OCI-LY1 (cell line): ENCODE measurements around the gene CASP1.

Experiments used
- H2AFZ ChIP-seq: fragments of 200-600 bp; sonication (generic), shearing (Covaris generic); 2 replicates; pipeline ENCODE4 v1.6.0; 2014; ENCODE audit warnings: antibody characterized with exemption, mild to moderate bottlenecking, low read length
- H3F3A ChIP-seq: fragments of 200-600 bp; sonication (generic), shearing (Covaris generic); 2 replicates; pipeline ENCODE4 v1.6.0; 2014; ENCODE audit warnings: mild to moderate bottlenecking, antibody characterized with exemption, low read length, moderate library complexity; ENCODE audit not compliant: insufficient read depth
- H3K27ac ChIP-seq: fragments of 200-600 bp; sonication (generic); 2 replicates; pipeline ENCODE4 v1.5.1; 2014; ENCODE audit warnings: low read length, mixed run types, mild to moderate bottlenecking, low read depth; ENCODE audit not compliant: poor library complexity, severe bottlenecking
- H3K27me3 ChIP-seq: fragments of 200-600 bp; sonication (generic); 2 replicates; pipeline ENCODE4 v1.6.0; 2014; ENCODE audit warnings: antibody characterized with exemption, mild to moderate bottlenecking, low read length, moderate library complexity; ENCODE audit not compliant: insufficient read depth
- H3K36me3 ChIP-seq: fragments of 200-600 bp; sonication (generic); 2 replicates; pipeline ENCODE4 v1.6.1; 2014; ENCODE audit warnings: mild to moderate bottlenecking, antibody characterized with exemption, low read length, moderate library complexity, mixed read lengths; ENCODE audit not compliant: insufficient read depth
- H3K4me1 ChIP-seq: fragments of 200-600 bp; sonication (generic); 2 replicates; pipeline ENCODE4 v1.5.1; 2014; ENCODE audit warnings: mild to moderate bottlenecking, low read length, moderate library complexity; ENCODE audit not compliant: insufficient read depth, severe bottlenecking
- H3K4me2 ChIP-seq: fragments of 200-600 bp; sonication (generic), shearing (Covaris generic); 2 replicates; pipeline ENCODE4 v1.6.1; 2014; ENCODE audit warnings: low read length
- H3K4me3 ChIP-seq: fragments of 200-600 bp; sonication (generic); 2 replicates; pipeline ENCODE4 v1.5.1; 2014; ENCODE audit warnings: low read length, low read depth, mild to moderate bottlenecking, mixed read lengths; ENCODE audit not compliant: poor library complexity, severe bottlenecking
- H3K79me2 ChIP-seq: fragments of 200-600 bp; shearing (Covaris generic); 2 replicates; pipeline ENCODE4 v1.6.1; 2016; ENCODE audit warnings: mixed run types, low read length, mixed read lengths; ENCODE audit not compliant: insufficient read depth
- H3K9ac ChIP-seq: fragments of 200-600 bp; sonication (generic), shearing (Covaris generic); 2 replicates; pipeline ENCODE4 v1.6.1; 2014; ENCODE audit warnings: mild to moderate bottlenecking, low read length, mixed read lengths
- H3K9me2 ChIP-seq: fragments of 200-600 bp; sonication (generic), shearing (Covaris generic); 2 replicates; pipeline ENCODE4 v1.6.1; 2014; ENCODE audit warnings: low read depth, mild to moderate bottlenecking, low read length, mixed read lengths
- H3K9me3 ChIP-seq: fragments of 200-600 bp; shearing (Covaris generic); 2 replicates; pipeline ENCODE4 v1.6.1; 2014; ENCODE audit warnings: low read length, mixed read lengths
- H4K20me1 ChIP-seq: fragments of 200-600 bp; sonication (generic), shearing (Covaris generic); 2 replicates; pipeline ENCODE4 v1.6.0; 2016; ENCODE audit warnings: mild to moderate bottlenecking, low read length; ENCODE audit not compliant: insufficient read depth
- EZH2 ChIP-seq: fragments of 200-600 bp; sonication (generic), shearing (Covaris generic); IDR thresholded peaks from 2 replicates; pipeline ENCODE4 v1.8.0; 2017; ENCODE audit warnings: borderline replicate concordance, mixed run types, mild to moderate bottlenecking, antibody characterized with exemption, low read length, moderate library complexity, mixed read lengths
- TF ChIP-seq, protein P1 (sequence below): fragments of 200-600 bp; sonication (generic), shearing (Covaris generic); IDR thresholded peaks from 2 replicates; pipeline ENCODE4 v1.5.1; 2017; ENCODE audit warnings: mild to moderate bottlenecking, antibody characterized with exemption, low read length, moderate library complexity, mixed read lengths

CASP1 gene

DNA sequence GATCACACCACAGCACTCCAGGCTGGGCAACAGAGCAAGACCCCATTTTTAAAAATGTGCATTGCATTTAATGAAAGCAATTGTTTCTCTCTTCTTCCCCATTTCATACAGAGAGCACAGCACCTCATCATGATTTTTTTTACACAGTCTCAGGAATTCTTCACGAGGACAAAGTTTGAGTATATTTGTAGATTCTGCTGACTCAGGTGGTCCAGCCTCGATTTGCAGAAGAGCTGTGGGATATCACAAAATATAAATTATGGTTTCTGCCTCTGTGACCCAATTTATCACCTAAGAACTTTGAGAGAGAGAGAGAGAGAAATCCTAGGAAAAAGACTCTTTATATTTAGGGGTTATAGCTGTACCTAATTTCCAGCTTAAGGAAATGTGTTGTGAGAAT lies 31.8 kb downstream of the CASP1 start:
- Histone ChIP-seq H3F3A (no peaks in the 10 kb centered on the region), H3K36me3 (no peaks in the 10 kb centered on the region), H4K20me1 (no peaks in the 10 kb centered on the region), H3K4me1 (no peaks in the 10 kb centered on the region), H3K9me2 (no peaks in the 10 kb centered on the region), H3K4me3 (no peak overlapping the region), H3K27ac (no peak overlapping the region), H3K79me2 (no peaks in the 10 kb centered on the region), H2AFZ (no peak overlapping the region), H3K9me3 (no peaks in the 10 kb centered on the region), H3K9ac (no peak overlapping the region), H3K4me2 (no peak overlapping the region), H3K27me3 (no peaks in the 10 kb centered on the region)
- no peak for TF ChIP-seq EZH2
- TF ChIP-seq, protein P1, sequence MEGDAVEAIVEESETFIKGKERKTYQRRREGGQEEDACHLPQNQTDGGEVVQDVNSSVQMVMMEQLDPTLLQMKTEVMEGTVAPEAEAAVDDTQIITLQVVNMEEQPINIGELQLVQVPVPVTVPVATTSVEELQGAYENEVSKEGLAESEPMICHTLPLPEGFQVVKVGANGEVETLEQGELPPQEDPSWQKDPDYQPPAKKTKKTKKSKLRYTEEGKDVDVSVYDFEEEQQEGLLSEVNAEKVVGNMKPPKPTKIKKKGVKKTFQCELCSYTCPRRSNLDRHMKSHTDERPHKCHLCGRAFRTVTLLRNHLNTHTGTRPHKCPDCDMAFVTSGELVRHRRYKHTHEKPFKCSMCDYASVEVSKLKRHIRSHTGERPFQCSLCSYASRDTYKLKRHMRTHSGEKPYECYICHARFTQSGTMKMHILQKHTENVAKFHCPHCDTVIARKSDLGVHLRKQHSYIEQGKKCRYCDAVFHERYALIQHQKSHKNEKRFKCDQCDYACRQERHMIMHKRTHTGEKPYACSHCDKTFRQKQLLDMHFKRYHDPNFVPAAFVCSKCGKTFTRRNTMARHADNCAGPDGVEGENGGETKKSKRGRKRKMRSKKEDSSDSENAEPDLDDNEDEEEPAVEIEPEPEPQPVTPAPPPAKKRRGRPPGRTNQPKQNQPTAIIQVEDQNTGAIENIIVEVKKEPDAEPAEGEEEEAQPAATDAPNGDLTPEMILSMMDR = no peak

DNA sequence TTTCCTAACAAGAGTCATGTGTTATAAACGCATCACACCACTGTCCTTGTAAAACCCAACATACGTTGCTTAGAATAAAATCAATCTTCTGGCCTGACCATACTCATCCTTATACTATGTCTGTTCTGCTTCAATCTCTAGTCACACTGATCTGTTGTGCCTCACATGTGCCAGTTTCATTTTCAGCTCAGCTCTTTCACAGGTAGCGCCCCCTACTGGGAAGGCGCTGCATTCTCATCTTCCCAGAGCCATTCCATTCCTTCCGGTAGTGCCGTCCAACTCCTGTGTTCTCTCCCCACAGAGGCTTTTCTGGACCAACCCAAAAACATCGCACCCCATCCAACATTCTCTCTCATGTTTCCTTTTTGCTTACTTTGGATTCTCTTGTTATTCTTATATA lies 34.1 kb downstream of the CASP1 start:
- no peak overlapping the region for H2AFZ ChIP-seq

DNA sequence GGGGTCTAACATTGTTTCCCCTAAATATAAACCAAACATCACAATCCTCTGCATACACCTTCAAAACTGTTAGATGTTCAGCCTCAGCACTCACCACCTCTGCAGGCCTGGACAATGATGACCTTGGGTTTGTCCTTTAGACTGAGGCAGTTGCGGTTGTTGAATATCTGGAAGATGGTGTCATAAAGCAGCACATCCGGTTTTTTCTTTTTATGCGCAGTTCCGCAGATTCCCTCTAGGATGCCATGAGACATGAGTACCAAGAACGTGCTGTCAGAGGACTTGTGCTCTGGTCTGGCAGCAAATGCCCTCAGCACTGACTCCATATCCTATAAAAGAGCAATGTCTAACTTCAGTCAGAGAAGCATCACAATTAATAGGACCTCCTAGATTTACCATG lies 34.8 kb downstream of the CASP1 start:
- TF ChIP-seq, protein P1 = no peak
- Histone ChIP-seq H3F3A (no peaks in the 10 kb centered on the region), H3K9ac (no peak overlapping the region), H3K4me1 (no peaks in the 10 kb centered on the region), H3K9me2 (no peaks in the 10 kb centered on the region), H3K36me3 (no peaks in the 10 kb centered on the region), H3K79me2 (no peaks in the 10 kb centered on the region), H4K20me1 (no peaks in the 10 kb centered on the region), H2AFZ (no peak overlapping the region), H3K9me3 (no peaks in the 10 kb centered on the region), H3K27me3 (no peaks in the 10 kb centered on the region), H3K27ac (no peak overlapping the region), H3K4me2 (no peak overlapping the region), H3K4me3 (no peak overlapping the region)

More for the DNA sequence above, 34.1 kb downstream of the CASP1 start:
- Histone ChIP-seq H4K20me1 (no peaks in the 10 kb centered on the region), H3K36me3 (no peaks in the 10 kb centered on the region), H3K4me1 (no peaks in the 10 kb centered on the region), H3K9me2 (no peaks in the 10 kb centered on the region), H3K4me3 (no peak overlapping the region), H3K9me3 (no peaks in the 10 kb centered on the region), H3F3A (no peaks in the 10 kb centered on the region), H3K27me3 (no peaks in the 10 kb centered on the region), H3K4me2 (no peak overlapping the region), H3K79me2 (no peaks in the 10 kb centered on the region), H3K27ac (no peak overlapping the region), H3K9ac (no peak overlapping the region)
- TF ChIP-seq, protein P1 = peak; percentile 84
- no peak for TF ChIP-seq EZH2
